HEK293T (cell line): ENCODE results near the gene IGF2BP3.

Experiments
- ARNT ChIP-seq: fragments of 450-650 bp; IDR thresholded peaks from 2 replicates; pipeline ENCODE4 v1.6.1; 2017; ENCODE audit warnings: mild to moderate bottlenecking
- BHLHE40 ChIP-seq: fragments of 450-650 bp; IDR thresholded peaks from 2 replicates; pipeline ENCODE4 v1.6.1; 2016; ENCODE audit warnings: mild to moderate bottlenecking, moderate library complexity, borderline replicate concordance
- CTBP1 ChIP-seq: fragments of 450-650 bp; IDR thresholded peaks from 2 replicates; pipeline ENCODE4 v1.6.1; 2016; ENCODE audit warnings: borderline replicate concordance
- ELF4 ChIP-seq: fragments of 450-650 bp; IDR thresholded peaks from 2 replicates; pipeline ENCODE4 v1.6.1; 2017; ENCODE audit warnings: antibody characterized with exemption
- FOXA1 ChIP-seq: fragments of 450-650 bp; IDR thresholded peaks from 2 replicates; pipeline ENCODE4 v1.6.1; 2016; ENCODE audit warnings: mild to moderate bottlenecking
- FOXM1 ChIP-seq: fragments of 450-650 bp; IDR thresholded peaks from 2 replicates; pipeline ENCODE4 v1.6.1; 2017; ENCODE audit warnings: mild to moderate bottlenecking, borderline replicate concordance
- SP1 ChIP-seq: fragments of 450-650 bp; IDR thresholded peaks from 2 replicates; pipeline ENCODE4 v1.6.1; 2017
- SUZ12 ChIP-seq: fragments of 450-650 bp; IDR thresholded peaks from 2 replicates; pipeline ENCODE4 v1.6.1; 2016; ENCODE audit warnings: mild to moderate bottlenecking
- TARDBP ChIP-seq: fragments of 450-650 bp; IDR thresholded peaks from 2 replicates; pipeline ENCODE4 v1.6.1; 2016
- ZNF384 ChIP-seq: fragments of 450-650 bp; IDR thresholded peaks from 2 replicates; pipeline ENCODE4 v1.6.1; 2016

DNA sequence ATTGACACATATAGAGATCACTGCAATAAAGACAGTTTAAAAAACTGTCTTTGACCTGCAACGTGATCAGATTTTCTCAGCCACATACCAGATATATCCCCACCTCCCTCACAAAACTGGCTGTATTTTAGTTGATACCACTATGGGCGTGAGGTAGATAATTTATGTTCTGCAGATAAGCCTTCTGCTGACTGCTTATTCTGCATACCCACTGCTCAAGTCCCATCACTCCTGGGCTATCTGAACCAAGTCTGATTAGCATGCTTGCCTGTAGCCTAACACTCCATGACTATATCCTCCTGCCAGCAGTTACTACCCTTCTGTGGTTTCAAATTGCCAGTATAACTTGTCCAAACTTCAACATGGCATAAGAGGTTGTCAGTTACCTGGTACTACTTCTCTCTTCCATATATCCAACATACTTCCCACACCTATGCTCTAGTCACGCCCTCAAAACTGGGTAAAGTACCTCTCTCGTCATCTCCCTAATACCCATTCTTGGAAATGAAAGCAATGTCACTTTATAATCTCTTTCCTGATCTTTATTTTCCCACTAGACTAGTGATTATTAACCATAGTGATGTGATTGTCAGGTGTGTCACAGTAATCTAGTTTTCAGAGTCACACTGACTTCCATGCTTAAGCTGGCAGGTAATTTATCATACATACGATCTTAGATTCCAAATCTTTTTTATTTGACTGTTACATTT is 100.4 kb downstream of the IGF2BP3 start:
- no peak for TF ChIP-seq ELF4
- no peak for TF ChIP-seq TARDBP
- no peak for TF ChIP-seq SUZ12
- TF ChIP-seq BHLHE40: no peak
- no peak for TF ChIP-seq CTBP1
- TF ChIP-seq FOXM1: no peak
- TF ChIP-seq SP1: no peak
- no peak for TF ChIP-seq ZNF384
- no peak for TF ChIP-seq ARNT
- no peak for TF ChIP-seq FOXA1
